Breast epithelium (tissue), 4 donors: ENCODE measurements around the gene C6orf47. TPM values are rescaled to one million over a fixed set of nuclear protein-coding genes. Genes with fewer than 3 reads are reported as not detected.

Experiments used
- DNase-seq, 2 donors: peaks; one replicate each; pipeline ENCODE4 v3.0.0-alpha.2; 2019; ENCODE audit warnings: low spot score in 2 of 2
- H3K27ac ChIP-seq, 2 donors: fragments of 200-600 bp; sonication (generic) in 1 of 2; one replicate each; pipeline ENCODE4 v1.5.1; 2016 to 2019; ENCODE audit warnings: mild to moderate bottlenecking in 1 of 2
- H3K27me3 ChIP-seq, 2 donors: fragments of 200-600 bp; sonication (generic) in 1 of 2; one replicate each; pipeline versions ENCODE4 v1.5.1 to v1.6.0; 2017 to 2019; ENCODE audit warnings: control low read depth in 1 of 2, mild to moderate bottlenecking in 1 of 2
- H3K36me3 ChIP-seq: fragments of 200-600 bp; one replicate; pipeline ENCODE4 v1.5.1; 2019
- H3K4me1 ChIP-seq, 2 donors: fragments of 200-600 bp; sonication (generic); one replicate each; pipeline ENCODE4 v1.5.1; 2016 to 2019; ENCODE audit warnings: control low read depth in 1 of 2
- H3K4me3 ChIP-seq, 3 donors: fragments of 200-600 bp; sonication (generic); 1 replicate in 2 of 3; 2 replicates in 1 of 3; pipeline ENCODE4 v1.5.1; 2016 to 2019; ENCODE audit warnings: mild to moderate bottlenecking in 3 of 3, moderate library complexity in 2 of 3
- H3K9me3 ChIP-seq, 2 donors: fragments of 200-600 bp; sonication (generic) in 1 of 2; one replicate each; pipeline ENCODE4 v1.5.1; 2016 to 2019; ENCODE audit warnings: control low read depth in 1 of 2
- CTCF ChIP-seq, 3 donors: fragments of 450-650 bp; IDR thresholded peaks; one replicate each; pipeline ENCODE4 v1.5.1; 2016 to 2017; ENCODE audit warnings: antibody characterized with exemption in 3 of 3, mild to moderate bottlenecking in 3 of 3, moderate library complexity in 3 of 3
- POLR2A ChIP-seq: fragments of 450-650 bp; IDR thresholded peaks from one replicate; pipeline ENCODE4 v1.6.1; 2016; ENCODE audit warnings: antibody characterized with exemption, mild to moderate bottlenecking, moderate library complexity
- POLR2AphosphoS5 ChIP-seq, 3 donors: sonication (generic); formaldehyde crosslinking; IDR thresholded peaks; one replicate each; pipeline ENCODE4 v1.6.1; 2017; ENCODE audit warnings: antibody characterized with exemption in 3 of 3
- intact Hi-C: fragments of 100-400 bp; cut with DNase I; formaldehyde crosslinking; loops from one replicate; pipeline ENCODE4 v1.15.1; 2023; ENCODE audit warnings: low total_unique reads
- total RNA-seq, 3 donors: library from RNA; depleted of rRNA; stranded (reverse); fragments of >200 nt; gene quantifications; one replicate each; pipeline ENCODE4 v1.1.0, GENCODE V29; 2016

C6orf47 gene
- total RNA-seq, 3 donors from 2014 or later, result 20.3 to 27.4 (median 24.8) TPM

- Histone ChIP-seq H3K36me3 (peaks cover 40% of the 10 kb centered on the region), H3K27me3 (no peaks in the 10 kb centered on the region), H3K4me3 (no peak overlapping the region), H3K9me3 (no peaks in the 10 kb centered on the region), H3K27ac (no peak overlapping the region), H3K4me1 (no peaks in the 10 kb centered on the region)
- intact Hi-C loops, result no loop called here
- no peak for DNase-seq
- no peak for TF ChIP-seq POLR2A
- TF ChIP-seq CTCF (IDR thresholded peaks at IDR 0.05), result no peak
- TF ChIP-seq POLR2AphosphoS5 (IDR thresholded peaks at IDR 0.05), result no peak
Observed at GRCh38 chr6:31641370-31641769, 19.2 kb downstream of the C6orf47 start.

DNA sequence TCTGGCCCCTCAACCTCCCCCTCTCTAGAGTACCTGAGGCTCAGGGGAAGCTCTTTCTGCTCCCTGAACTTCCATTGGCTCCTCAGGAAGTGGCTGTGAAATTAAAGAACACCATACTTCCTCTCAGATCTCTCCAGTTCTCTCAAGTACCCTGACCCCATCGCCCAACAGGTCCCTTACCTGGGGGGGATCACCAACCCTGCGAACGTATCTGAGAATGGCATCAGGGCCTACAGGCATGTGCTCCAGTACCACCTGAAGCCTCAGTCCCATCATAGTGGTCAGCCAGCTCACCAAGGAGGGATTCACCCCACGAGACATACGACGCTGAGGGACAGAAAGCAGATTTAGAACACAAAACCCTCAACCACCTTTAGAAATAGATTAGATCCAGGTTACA lies 20.0 kb downstream of the C6orf47 start:
- Histone ChIP-seq H3K27ac (no peak overlapping the region), H3K4me1 (no peaks in the 10 kb centered on the region), H3K27me3 (no peaks in the 10 kb centered on the region), H3K36me3 (peaks cover 40% of the 10 kb centered on the region), H3K9me3 (no peaks in the 10 kb centered on the region), H3K4me3 (no peak overlapping the region)
- DNase-seq, result no peak
- intact Hi-C loops, result no loop called here
- TF ChIP-seq POLR2A, result no peak
- no peak for TF ChIP-seq POLR2AphosphoS5 (IDR thresholded peaks at IDR 0.05)
- TF ChIP-seq CTCF (IDR thresholded peaks at IDR 0.05), result no peak

DNA sequence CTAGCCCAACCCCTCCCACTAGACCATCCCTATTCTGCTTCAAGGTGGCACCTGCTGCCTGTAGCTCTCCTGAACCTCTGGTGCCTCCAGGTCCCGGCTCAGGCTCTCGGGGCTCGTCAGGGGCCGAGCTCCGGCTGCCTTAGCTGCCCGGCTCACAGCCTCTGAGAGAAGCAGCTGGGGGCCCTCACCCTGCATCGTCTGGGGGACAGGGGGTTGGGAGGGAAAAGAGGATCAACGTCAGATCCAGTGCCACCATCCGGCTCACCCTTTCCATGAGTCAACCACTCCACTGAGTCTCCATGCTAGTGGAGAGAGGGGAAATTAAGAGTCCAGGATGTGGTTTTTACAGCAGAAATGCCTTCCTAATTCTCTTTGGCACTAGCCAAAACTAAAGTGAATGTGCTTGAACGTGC lies 21.1 kb downstream of the C6orf47 start:
- no peak overlapping the region for H3K4me3 ChIP-seq
- peaks cover 34% of the 10 kb centered on the region for H3K36me3 ChIP-seq
- no peaks in the 10 kb centered on the region for H3K9me3 ChIP-seq
- no peaks in the 10 kb centered on the region for H3K4me1 ChIP-seq
- DNase-seq, result no peak
- H3K27me3 ChIP-seq, result no peaks in the 10 kb centered on the region
- TF ChIP-seq POLR2A (no peak), POLR2AphosphoS5 (IDR thresholded peaks at IDR 0.05) (no peak), CTCF (IDR thresholded peaks at IDR 0.05) (no peak)
- intact Hi-C loops, result no loop called here
- H3K27ac ChIP-seq, result no peak overlapping the region

DNA sequence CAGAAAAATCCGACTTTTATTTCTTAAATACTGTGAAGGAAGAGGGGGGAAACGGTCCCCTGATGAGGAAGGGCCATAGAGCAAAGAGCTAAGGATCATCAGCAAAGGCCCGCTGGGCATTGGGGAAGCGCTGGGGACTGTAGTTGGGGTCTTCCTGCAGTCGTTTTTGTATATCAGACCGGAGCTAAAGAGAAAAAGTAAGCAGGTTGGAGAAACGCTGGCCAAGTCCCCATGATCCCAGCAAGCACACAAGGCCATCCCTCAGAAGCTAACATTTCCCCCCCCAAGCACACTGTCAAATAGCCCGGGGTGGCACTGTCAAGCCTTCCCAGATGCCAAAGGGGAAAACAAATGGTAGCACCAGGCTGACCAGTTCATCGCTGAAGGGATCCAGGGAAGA lies 21.5 kb downstream of the C6orf47 start:
- Histone ChIP-seq H3K4me1 (no peaks in the 10 kb centered on the region), H3K27ac (no peak overlapping the region), H3K4me3 (no peak overlapping the region), H3K27me3 (no peaks in the 10 kb centered on the region), H3K36me3 (peaks cover 30% of the 10 kb centered on the region), H3K9me3 (no peaks in the 10 kb centered on the region)
- TF ChIP-seq POLR2A, result no peak
- no peak for TF ChIP-seq POLR2AphosphoS5 (IDR thresholded peaks at IDR 0.05)
- TF ChIP-seq CTCF (IDR thresholded peaks at IDR 0.05), result no peak
- DNase-seq, result no peak
- intact Hi-C loops, result no loop called here

DNA sequence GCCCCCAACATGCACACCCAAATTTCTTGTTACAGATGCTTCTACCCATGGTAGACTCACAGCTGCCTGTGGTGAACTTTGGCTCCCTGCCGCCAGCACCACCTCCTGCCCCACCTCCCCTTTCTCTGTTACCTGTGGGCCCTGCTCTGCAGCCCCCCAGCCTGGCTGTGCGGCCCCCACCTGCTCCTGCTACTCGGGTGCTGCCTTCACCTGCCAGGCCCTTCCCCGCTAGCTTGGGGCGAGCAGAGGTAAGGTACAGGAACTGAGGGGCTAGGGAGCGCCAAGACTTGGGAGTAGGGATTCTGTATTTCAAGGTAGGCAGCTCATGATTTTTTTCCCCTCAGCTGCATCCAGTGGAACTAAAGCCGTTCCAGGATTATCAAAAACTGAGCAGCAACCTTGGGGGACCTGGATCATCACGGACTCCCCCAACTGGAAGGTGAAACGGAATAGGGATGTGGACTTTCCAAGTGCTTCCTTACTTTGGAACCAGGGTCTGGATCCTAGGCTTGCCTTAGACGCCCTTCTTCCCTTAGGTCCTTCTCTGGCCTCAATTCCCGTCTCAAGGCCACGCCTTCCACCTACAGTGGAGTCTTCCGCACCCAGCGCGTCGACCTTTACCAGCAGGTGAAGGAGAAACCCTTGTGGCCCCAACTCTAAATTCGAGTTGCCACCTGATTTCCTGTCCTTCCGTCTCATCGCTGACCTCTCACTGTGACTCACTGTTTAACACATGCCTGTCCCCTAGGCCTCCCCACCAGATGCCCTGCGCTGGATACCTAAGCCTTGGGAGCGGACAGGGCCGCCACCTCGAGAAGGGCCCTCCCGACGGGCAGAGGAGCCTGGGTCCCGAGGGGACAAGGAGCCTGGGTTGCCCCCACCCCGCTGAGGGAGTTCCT lies 23.6 kb downstream of the C6orf47 start:
- no peaks in the 10 kb centered on the region for H3K9me3 ChIP-seq
- H3K4me3 ChIP-seq, result no peak overlapping the region
- intact Hi-C loops, result no loop called here
- H3K27ac ChIP-seq, result no peak overlapping the region
- TF ChIP-seq POLR2AphosphoS5 (IDR thresholded peaks at IDR 0.05), result no peak
- TF ChIP-seq POLR2A, result no peak
- no peak for TF ChIP-seq CTCF (IDR thresholded peaks at IDR 0.05)
- no peaks in the 10 kb centered on the region for H3K27me3 ChIP-seq
- H3K4me1 ChIP-seq, result no peaks in the 10 kb centered on the region
- no peak for DNase-seq
- peaks cover 28% of the 10 kb centered on the region for H3K36me3 ChIP-seq
